NCI-H1436 (cell line): ENCODE data around the gene GDPD5.

Source experiments
- DNase-seq: peaks from one replicate; lab custom pipeline; 2025; lab: John Stamatoyannopoulos, UW

Gene GDPD5

GRCh38 chr11:75445315-75445953 is 80.3 kb downstream of the GDPD5 start:
- peak; percentile 44 for DNase-seq

GRCh38 chr11:75443043-75443442 is 82.7 kb downstream of the GDPD5 start:
- no peak for DNase-seq

- DNase-seq, result no peak
These were observed 83.4 kb downstream of the GDPD5 start for GRCh38 chr11:75442161-75442885.

GRCh38 chr11:75441804-75442132 is 84.0 kb downstream of the GDPD5 start:
- no peak for DNase-seq

- no peak for DNase-seq
These were observed 84.6 kb downstream of the GDPD5 start for GRCh38 chr11:75440960-75441803.

- DNase-seq, result no peak
These were observed 86.1 kb downstream of the GDPD5 start for GRCh38 chr11:75439495-75440120.

- no peak for DNase-seq
These were observed 86.7 kb downstream of the GDPD5 start for GRCh38 chr11:75439026-75439425.

GRCh38 chr11:75437966-75438659 is 87.6 kb downstream of the GDPD5 start:
- no peak for DNase-seq

GRCh38 chr11:75436806-75437205 is 88.9 kb downstream of the GDPD5 start:
- no peak for DNase-seq

GRCh38 chr11:75435571-75435925 is 90.2 kb downstream of the GDPD5 start:
- DNase-seq, result no peak

GRCh38 chr11:75434886-75435570 is 90.7 kb downstream of the GDPD5 start:
- no peak for DNase-seq

GRCh38 chr11:75434051-75434450 is 91.7 kb downstream of the GDPD5 start:
- no peak for DNase-seq

- no peak for DNase-seq
These were observed 92.3 kb downstream of the GDPD5 start for GRCh38 chr11:75433443-75433842.

GRCh38 chr11:75432911-75433321 is 92.8 kb downstream of the GDPD5 start, which contains the start of gene KLHL35:
TSS of gene KLHL35 (minus strand) at chr11:75433203. CDS start at chr11:75430629, 2,574 bp downstream.
- DNase-seq, result no peak

GRCh38 chr11:75431533-75432525 is 93.9 kb downstream of the GDPD5 start:
- DNase-seq, result no peak

- DNase-seq, result no peak
These were observed 94.8 kb downstream of the GDPD5 start for GRCh38 chr11:75430714-75431532.

GRCh38 chr11:75429902-75430713 is 95.6 kb downstream of the GDPD5 start:
- peak; percentile 21 for DNase-seq

GRCh38 chr11:75429641-75429901 is 96.2 kb downstream of the GDPD5 start:
- DNase-seq, result no peak
